Measurements from ENCODE around the gene NMT1. TPM values are rescaled to one million over a fixed set of nuclear protein-coding genes. Genes with fewer than 3 reads are reported as not detected.
A peak's percentile ranks its signal among the peaks of the same experiment; 100 is the strongest.

The NMT1 gene
- total RNA-seq, 2 experiments from 2014 or later: 61.1 to 62.2 TPM

- Mint-ChIP-seq H3K27me3 (peaks cover 8% of the 10 kb centered on the region), H3K36me3 (ENCODE audit: low read depth) (peaks cover 29% of the 10 kb centered on the region), H3K9me3 (no peaks in the 10 kb centered on the region), H3K4me1 (ENCODE audit: low read depth) (peaks cover 65% of the 10 kb centered on the region), H3K4me3 (peak overlapping the region; percentile 94), H3K27ac (peak overlapping the region; percentile 99)
- DNase-seq (peak; percentile 53 to 85 (median 68)), ATAC-seq (ENCODE audit: poor library complexity) (peak; percentile 11)
- Histone ChIP-seq H3K9me3 (ENCODE audit: control insufficient read depth in 1 of 2, insufficient read depth in 1 of 2, low read length in 2 of 2) (no peaks in the 10 kb centered on the region), H3K4me3 (ENCODE audit: low read length) (peak overlapping the region; percentile 94), H3K36me3 (ENCODE audit: insufficient read depth, low read length) (peaks cover 3% of the 10 kb centered on the region), H3K27me3 (ENCODE audit: control insufficient read depth in 1 of 2, insufficient read depth in 2 of 2, low read length in 2 of 2) (no peaks in the 10 kb centered on the region), H3K4me1 (ENCODE audit: insufficient read depth, low read length) (peaks cover 65% of the 10 kb centered on the region), H3K27ac (ENCODE audit: low read depth in 1 of 2, low read length in 2 of 2) (peak overlapping the region; percentile 64 to 70)
- intact Hi-C loops (cut with DNase I, micrococcal nuclease): loop anchor here (1.0 to 5.0 kb wide), 6 partner anchors 9 to 168 kb away; partner anchors contain the start of genes ACBD4 (in 1 of the 2), DCAKD (in 1 of the 2), MAP3K14 (in 1 of the 2) and NMT1 (in 1 of the 2)
- CTCF ChIA-PET: interaction anchor here (0.6 to 6.4 kb wide), 16 partner anchors 9 to 168 kb away, joined by 3 to 168 read pairs (median 7); partner anchors contain the start of genes ACBD4, HEXIM2 and MAP3K14
- TF ChIP-seq CTCF (IDR thresholded peaks at IDR 0.05): peak; percentile 68
- POLR2A ChIA-PET: interaction anchor here (0.9 to 10.9 kb wide), 31 partner anchors 8 to 950 kb away, joined by 3 to 630 read pairs (median 9); partner anchors contain the start of genes ACBD4, DCAKD, EFTUD2 and FMNL1
These were observed 88.0 kb downstream of the NMT1 start for GRCh38 chr17:45149037-45149668.

- H3K4me1 Mint-ChIP-seq (ENCODE audit: low read depth): peaks cover 63% of the 10 kb centered on the region
- no peaks in the 10 kb centered on the region for H3K9me3 Mint-ChIP-seq
- Histone ChIP-seq H3K27ac (ENCODE audit: low read depth in 1 of 2, low read length in 2 of 2) (peak overlapping the region; percentile 64 to 70), H3K4me3 (ENCODE audit: low read length) (peak overlapping the region; percentile 94), H3K36me3 (ENCODE audit: insufficient read depth, low read length) (peaks cover 3% of the 10 kb centered on the region), H3K9me3 (ENCODE audit: control insufficient read depth in 1 of 2, insufficient read depth in 1 of 2, low read length in 2 of 2) (no peaks in the 10 kb centered on the region), H3K4me1 (ENCODE audit: insufficient read depth, low read length) (peaks cover 60% of the 10 kb centered on the region), H3K27me3 (ENCODE audit: control insufficient read depth in 1 of 2, insufficient read depth in 2 of 2, low read length in 2 of 2) (no peaks in the 10 kb centered on the region)
- H3K27ac Mint-ChIP-seq: peak overlapping the region; percentile 99
- ChIA-PET POLR2A (interaction anchor here (0.6 to 10.9 kb wide), 26 partner anchors 11 to 929 kb away, joined by 3 to 630 read pairs (median 9); partner anchors contain the start of genes ACBD4, EFTUD2, FMNL1 and HEXIM2), CTCF (interaction anchor here (0.6 to 6.4 kb wide), 15 partner anchors 8 to 167 kb away, joined by 3 to 168 read pairs (median 8); partner anchors contain the start of genes ACBD4, HEXIM2, MAP3K14 and PLCD3)
- H3K4me3 Mint-ChIP-seq: peak overlapping the region; percentile 94
- peaks cover 8% of the 10 kb centered on the region for H3K27me3 Mint-ChIP-seq
- intact Hi-C loops (cut with DNase I, micrococcal nuclease): loop anchor here (1.0 to 5.0 kb wide), 6 partner anchors 8 to 167 kb away; partner anchors contain the start of genes ACBD4 (in 1 of the 2), DCAKD (in 1 of the 2), MAP3K14 (in 1 of the 2) and NMT1 (in 1 of the 2)
- DNase-seq: peak in 8 of 14 experiments; percentile 20 to 72 (median 38)
- H3K36me3 Mint-ChIP-seq (ENCODE audit: low read depth): peaks cover 29% of the 10 kb centered on the region
- no peak for TF ChIP-seq CTCF (IDR thresholded peaks at IDR 0.05)
- ATAC-seq (ENCODE audit: poor library complexity): no peak
These were observed 88.8 kb downstream of the NMT1 start for GRCh38 chr17:45149669-45150664.
